IPS-18a (cell line): ENCODE data around the gene KLHDC4.
"Not testable (repeated sequence)": the region's sequence is repeated elsewhere in the genome, so short reads cannot be mapped to it uniquely, and the experiment has no call there.

Source experiments
- H3K27ac ChIP-seq: one replicate; pipeline ENCODE4 v1.5.1; 2013; ENCODE audit warnings: low read length
- H3K27me3 ChIP-seq: one replicate; pipeline ENCODE4 v1.6.1; 2013; ENCODE audit warnings: mild to moderate bottlenecking, low read length; ENCODE audit not compliant: control insufficient read depth, insufficient read depth
- H3K36me3 ChIP-seq: one replicate; pipeline ENCODE4 v1.6.1; 2013; ENCODE audit warnings: low read depth, low read length; ENCODE audit not compliant: control insufficient read depth
- H3K4me1 ChIP-seq: one replicate; pipeline ENCODE4 v1.6.1; 2013; ENCODE audit warnings: low read depth, low read length; ENCODE audit not compliant: control insufficient read depth
- H3K4me3 ChIP-seq: one replicate; pipeline ENCODE4 v1.5.1; 2013; ENCODE audit warnings: low read length
- H3K9ac ChIP-seq: one replicate; pipeline ENCODE4 v1.6.1; 2013; ENCODE audit warnings: mild to moderate bottlenecking, low read length, moderate library complexity
- H3K9me3 ChIP-seq: one replicate; pipeline ENCODE4 v1.6.1; 2013; ENCODE audit warnings: low read depth, low read length; ENCODE audit not compliant: control insufficient read depth

Gene KLHDC4

DNA sequence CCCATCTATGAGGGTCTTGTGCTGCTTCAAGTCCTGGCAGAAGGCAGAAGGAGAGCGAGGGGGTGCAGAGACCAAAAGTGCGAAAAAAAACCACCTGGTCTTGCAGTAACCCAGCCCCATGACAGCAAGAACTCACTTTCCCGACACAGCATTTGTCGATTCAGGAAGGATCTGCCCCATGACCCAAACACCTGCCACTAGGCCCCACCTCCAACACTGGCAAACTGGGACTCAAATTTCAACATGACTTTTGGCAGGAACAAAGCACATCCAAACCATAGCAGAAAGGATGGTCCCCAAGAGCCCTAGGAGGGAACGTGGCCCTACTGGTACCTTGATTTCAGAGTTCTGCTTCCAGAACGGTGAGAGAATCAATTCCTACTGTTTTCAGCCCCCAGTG lies 34.7 kb upstream of the KLHDC4 start:
- Histone ChIP-seq H3K36me3 (no peaks in the 10 kb centered on the region), H3K4me3 (no peak overlapping the region), H3K9me3 (no peaks in the 10 kb centered on the region), H3K27ac (no peak overlapping the region), H3K27me3 (no peaks in the 10 kb centered on the region), H3K9ac (no peak overlapping the region), H3K4me1 (no peaks in the 10 kb centered on the region)

DNA sequence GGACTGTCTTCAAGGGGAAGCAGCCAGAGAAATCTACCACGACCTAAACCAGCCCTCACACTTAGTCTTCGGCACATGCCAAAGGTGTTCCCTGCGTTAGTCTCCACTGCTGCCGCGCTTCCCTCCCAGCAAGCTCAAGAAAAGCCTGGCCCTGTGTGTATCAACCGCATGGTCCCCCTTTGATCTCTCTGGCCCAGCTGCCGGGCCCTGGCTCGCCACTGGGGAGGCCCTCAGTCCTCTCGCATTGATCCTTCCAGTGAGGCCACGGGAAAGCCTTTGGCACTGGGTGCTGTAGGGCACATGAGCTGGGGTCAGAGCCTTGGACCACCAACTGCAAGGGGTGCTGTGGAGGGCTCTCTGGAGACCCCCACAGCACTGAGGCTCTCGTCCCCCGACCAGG lies 29.6 kb upstream of the KLHDC4 start:
- H3K36me3 ChIP-seq: no peaks in the 10 kb centered on the region
- no peaks in the 10 kb centered on the region for H3K27me3 ChIP-seq
- H3K4me1 ChIP-seq: no peaks in the 10 kb centered on the region
- no peak overlapping the region for H3K4me3 ChIP-seq
- no peak overlapping the region for H3K9ac ChIP-seq
- H3K27ac ChIP-seq: no peak overlapping the region
- no peaks in the 10 kb centered on the region for H3K9me3 ChIP-seq

DNA sequence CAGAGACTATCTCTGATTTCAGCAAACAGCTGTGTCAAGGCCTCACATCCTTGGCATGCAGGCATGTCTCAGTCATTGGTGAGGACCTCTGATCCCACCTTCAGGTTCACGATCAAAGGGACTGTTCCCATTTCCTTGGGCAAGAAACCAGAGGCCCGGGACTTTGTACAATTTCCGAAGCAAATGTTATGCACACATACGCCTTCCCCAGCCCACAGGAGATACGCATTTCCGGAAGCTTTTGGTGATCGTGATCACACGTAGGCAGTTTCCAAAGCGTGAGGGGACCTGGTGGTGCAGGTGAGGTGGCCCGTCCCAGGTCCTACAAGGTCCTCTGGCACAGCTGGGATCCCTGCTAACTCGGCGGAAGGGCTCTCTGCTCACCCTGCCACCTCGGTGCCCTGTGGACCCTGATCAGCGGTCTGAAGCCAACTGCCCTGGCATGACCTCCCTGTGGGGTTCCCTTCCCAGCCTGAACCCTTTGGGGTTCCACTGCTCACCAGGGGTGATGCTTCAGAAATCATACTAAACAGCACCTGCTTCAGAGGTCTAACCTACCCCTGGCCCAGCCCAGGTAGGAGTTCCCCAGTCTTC lies 28.8 kb upstream of the KLHDC4 start:
- Histone ChIP-seq H3K36me3 (no peaks in the 10 kb centered on the region), H3K27ac (no peak overlapping the region), H3K9ac (no peak overlapping the region), H3K4me3 (no peak overlapping the region), H3K9me3 (no peaks in the 10 kb centered on the region), H3K27me3 (no peaks in the 10 kb centered on the region), H3K4me1 (no peaks in the 10 kb centered on the region)

DNA sequence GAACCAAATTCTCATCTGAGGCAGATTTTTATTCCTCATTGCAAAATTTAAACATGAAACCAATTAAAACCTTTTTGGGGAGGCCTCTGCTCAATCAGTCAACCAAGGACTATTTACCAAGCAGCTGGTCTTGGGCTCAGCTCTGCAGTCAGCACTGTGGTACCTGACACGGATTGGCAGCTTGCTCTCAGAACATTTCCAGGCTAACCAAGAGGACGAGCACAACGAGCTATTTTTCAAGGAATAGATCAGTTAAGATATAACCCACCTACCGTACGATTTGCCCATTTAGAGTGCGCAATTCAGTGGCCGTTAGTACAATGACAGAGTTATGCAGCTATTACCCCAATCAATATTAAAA lies 26.4 kb upstream of the KLHDC4 start:
- Histone ChIP-seq H3K27ac (no peak overlapping the region), H3K4me1 (no peaks in the 10 kb centered on the region), H3K36me3 (no peaks in the 10 kb centered on the region), H3K9ac (no peak overlapping the region), H3K27me3 (no peaks in the 10 kb centered on the region), H3K4me3 (no peak overlapping the region), H3K9me3 (no peaks in the 10 kb centered on the region)

DNA sequence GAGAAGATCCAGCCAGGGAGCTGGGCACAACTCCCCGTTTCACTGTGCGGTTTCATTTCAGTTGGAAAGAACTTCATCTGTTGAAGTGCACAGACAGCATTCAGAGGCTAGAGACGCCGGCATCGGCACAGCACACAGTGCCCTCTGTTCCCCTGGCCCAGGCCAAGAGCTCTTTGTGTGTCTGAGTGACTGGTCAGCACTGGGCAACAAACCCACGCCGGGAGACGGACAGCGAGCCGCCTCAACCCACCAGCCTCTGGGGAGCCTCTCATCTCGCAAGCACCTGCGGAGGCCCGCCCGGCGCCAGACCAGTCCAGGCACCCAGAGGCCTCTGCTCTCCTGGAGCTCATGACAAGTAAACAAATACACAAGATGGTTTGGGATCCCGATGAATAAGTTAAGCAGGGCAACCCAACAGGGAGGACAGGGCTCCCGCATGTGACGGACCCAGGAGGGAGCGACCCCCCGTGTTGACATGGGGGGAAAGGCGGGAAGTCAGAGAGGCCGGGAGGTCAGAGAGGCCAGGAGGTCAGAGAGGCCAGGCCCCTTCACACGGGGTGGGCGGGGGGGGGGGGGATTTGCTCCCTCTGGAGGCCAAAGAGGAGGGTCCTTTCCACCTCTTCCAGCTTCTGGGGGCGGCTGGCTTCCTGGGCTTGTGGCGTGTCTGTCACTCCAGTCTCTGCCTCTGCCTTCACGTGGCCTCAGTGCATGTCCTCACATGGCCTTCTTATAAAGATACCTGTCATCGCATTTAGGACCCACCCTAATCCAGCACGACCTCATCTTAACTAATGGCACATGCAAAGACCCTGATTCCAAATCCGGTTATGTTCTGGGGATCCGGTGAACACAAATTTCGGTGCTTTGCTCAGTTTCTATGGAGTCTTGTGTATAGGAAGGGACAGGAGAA lies 25.8 kb upstream of the KLHDC4 start:
- no peaks in the 10 kb centered on the region for H3K36me3 ChIP-seq
- no peaks in the 10 kb centered on the region for H3K27me3 ChIP-seq
- no peaks in the 10 kb centered on the region for H3K4me1 ChIP-seq
- H3K27ac ChIP-seq: no peak overlapping the region
- no peak overlapping the region for H3K9ac ChIP-seq
- no peak overlapping the region for H3K4me3 ChIP-seq
- H3K9me3 ChIP-seq: no peaks in the 10 kb centered on the region

DNA sequence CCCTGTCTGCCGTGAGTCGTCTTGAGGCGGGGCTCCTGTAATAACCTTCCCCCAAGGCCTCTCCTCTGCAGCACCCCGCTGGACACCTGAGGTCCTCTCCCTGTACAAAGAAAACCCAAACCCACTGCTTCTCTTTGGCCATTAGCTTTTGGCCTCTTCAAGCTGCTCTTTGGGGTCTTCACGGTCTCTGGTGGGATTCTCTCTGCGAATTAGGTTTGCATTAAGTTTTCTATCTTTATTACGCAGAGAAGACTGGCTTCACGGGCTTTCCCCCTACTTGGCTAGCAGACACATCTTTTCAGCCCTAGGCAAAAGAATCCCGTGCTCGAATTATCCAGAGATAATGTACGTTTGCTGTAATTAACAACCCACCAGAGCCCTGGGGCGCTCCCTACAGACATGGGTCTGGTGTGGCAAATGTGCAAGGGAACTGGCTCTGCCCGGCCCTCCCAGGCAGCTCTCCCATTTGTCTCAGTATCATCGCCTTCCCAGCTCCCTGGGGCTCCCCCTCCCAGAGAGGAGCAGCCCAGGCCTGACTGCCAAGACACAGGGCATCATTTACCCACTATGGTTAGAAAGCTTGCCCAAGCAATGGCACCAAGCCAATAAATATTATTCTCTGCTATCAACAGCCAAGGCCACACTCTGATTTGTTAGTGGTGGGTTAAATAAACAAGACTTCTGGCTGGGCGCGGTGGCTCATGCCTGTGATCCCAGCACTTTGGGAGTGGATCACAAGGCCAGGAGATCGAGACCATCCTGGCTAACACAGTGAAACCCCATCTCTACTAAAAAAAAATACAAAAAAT lies 24.7 kb upstream of the KLHDC4 start:
- no peaks in the 10 kb centered on the region for H3K36me3 ChIP-seq
- H3K9ac ChIP-seq: no peak overlapping the region
- H3K4me3 ChIP-seq: no peak overlapping the region
- no peaks in the 10 kb centered on the region for H3K27me3 ChIP-seq
- no peak overlapping the region for H3K27ac ChIP-seq
- no peaks in the 10 kb centered on the region for H3K4me1 ChIP-seq
- H3K9me3 ChIP-seq: no peaks in the 10 kb centered on the region

DNA sequence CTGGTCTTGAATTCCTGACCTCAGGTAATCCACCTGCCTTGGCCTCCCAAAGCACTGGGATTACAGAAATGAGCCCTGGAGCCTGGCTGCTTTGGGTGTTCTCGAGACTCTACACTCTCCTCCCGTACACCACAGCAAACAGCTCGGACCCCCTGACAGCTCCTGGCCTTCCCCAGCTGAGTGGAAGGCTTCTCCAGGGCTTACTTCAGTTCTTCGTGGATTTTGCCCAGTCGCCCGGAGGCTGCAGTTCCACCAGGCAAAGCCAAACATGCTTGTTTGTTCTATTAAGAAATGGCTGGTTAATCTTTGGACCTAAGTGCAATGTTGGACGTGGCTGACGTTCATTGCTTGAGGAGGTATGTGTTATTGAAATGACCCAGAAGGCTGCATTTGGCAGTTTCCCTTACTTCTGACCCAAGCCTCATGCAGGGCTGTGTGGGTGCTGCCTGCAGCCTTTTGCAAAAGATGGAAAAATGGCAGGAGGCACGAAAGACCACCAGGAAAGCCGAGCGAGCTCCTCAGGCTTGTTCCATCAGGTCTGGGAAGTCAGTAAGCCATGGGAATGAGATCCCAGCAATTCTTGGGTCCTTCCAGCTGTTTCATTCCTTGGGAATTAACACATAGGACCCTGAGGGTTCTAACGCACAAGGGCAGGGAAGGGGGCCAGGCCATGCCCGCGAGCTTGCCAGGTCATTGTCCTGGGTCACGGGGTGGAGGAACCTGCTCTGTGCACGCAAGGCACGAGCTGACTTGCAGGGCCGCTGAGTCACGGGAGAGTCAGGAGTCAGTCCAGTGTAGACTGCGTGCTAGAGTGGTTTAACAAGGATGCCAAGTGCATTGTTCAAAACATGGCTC lies 23.9 kb upstream of the KLHDC4 start:
- no peaks in the 10 kb centered on the region for H3K27me3 ChIP-seq
- no peak overlapping the region for H3K27ac ChIP-seq
- H3K4me1 ChIP-seq: no peaks in the 10 kb centered on the region
- no peak overlapping the region for H3K4me3 ChIP-seq
- H3K36me3 ChIP-seq: no peaks in the 10 kb centered on the region
- no peak overlapping the region for H3K9ac ChIP-seq
- no peaks in the 10 kb centered on the region for H3K9me3 ChIP-seq

DNA sequence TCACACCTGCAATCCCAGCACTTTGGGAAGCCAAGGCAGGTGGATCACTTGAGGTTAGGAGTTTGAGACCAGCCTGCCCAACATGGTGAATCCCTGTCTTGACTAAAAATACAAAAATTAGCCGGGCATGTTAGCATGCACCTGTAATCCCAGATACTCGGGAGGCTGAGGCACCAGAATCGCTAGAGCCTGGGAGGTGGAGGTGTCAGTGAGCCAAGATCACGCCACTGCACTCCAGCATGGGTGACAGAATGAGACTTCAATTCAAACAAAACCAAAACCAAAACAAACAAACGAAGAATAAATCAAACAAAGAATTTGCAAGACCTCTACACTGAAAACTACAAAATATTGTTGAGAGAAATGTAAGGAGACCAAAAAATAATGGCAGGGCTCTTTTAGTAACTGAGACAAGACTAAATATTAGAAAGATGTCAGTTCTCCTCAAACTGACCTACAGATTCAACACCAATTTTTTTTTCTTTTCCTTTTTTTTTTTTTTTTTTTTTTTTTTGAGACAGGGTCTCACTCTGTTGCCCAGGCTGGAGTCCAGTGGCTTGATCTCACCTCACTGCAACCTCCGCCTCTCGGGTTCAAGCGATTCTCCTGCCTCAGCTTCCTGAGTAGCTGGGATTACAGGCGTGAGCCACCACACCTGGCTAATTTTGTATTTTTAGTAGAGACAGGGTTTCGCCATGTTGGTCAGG lies 23.1 kb upstream of the KLHDC4 start:
- H3K4me1 ChIP-seq, H3K27me3 ChIP-seq, H3K36me3 ChIP-seq, H3K4me3 ChIP-seq, H3K9ac ChIP-seq, H3K9me3 ChIP-seq, H3K27ac ChIP-seq: not testable (repeated sequence)

DNA sequence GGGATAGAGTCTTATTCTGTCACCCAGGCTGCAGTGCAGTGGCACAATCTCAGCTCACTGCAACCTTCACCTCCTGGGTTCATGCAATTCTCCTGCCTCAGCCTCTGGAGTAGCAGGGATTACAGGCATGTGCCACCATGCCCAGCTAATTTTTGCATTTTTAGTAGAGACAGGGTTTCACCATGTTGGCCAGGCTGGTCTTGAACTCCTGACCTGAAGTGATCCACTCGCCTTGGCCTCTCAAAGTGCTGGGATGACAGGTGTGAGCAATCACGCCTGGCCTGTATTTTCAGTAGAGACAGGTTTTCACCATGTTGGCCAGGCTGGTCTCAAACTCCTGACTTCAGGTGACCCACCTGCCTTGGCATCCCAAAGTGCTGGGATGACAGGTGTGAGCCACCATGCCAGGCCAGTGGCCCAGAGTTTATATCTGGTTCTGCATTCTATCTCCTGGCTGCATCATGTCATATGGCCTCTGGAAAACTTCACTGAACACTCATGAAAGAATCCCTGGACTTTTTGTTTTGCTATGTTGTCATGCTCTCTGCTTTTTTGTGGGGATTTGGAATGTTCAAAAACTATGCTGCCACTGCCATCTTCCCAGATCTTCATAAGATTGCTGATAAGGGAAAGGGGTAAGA lies 21.8 kb upstream of the KLHDC4 start:
- not testable (repeated sequence) for H3K27ac ChIP-seq, H3K4me3 ChIP-seq, H3K27me3 ChIP-seq, H3K36me3 ChIP-seq, H3K9ac ChIP-seq, H3K4me1 ChIP-seq, H3K9me3 ChIP-seq

DNA sequence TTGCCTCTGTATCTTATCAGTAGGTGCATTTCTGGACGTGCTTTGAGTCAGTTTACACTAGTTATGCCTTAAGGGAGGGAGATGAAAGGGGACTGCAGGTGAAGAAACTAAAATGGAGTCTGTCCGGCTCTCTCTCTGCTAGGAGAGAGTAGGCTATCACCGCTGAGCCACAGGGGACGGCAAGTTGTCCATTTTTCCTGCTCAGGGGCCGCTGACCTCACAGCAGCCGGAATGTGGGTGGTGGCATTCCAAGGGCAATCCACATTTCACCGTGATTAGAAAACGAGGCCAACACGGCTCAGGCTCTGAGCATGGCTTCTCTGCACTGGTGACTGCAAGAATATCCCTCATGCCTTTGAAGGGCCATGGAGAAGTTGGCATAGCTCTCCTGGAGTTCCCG lies 19.0 kb upstream of the KLHDC4 start:
- H3K27me3 ChIP-seq: no peaks in the 10 kb centered on the region
- no peak overlapping the region for H3K4me3 ChIP-seq
- H3K9me3 ChIP-seq: no peaks in the 10 kb centered on the region
- H3K9ac ChIP-seq: no peak overlapping the region
- no peak overlapping the region for H3K27ac ChIP-seq
- no peaks in the 10 kb centered on the region for H3K36me3 ChIP-seq
- H3K4me1 ChIP-seq: no peaks in the 10 kb centered on the region
